ENCODE data around the gene ARHGAP21. TPM values are rescaled to one million over a fixed set of nuclear protein-coding genes. Genes with fewer than 3 reads are reported as not detected.

The ARHGAP21 gene
- total RNA-seq, 4 donors from 2014 or later: 15.3 to 59.1 (median 37.1) TPM

DNA sequence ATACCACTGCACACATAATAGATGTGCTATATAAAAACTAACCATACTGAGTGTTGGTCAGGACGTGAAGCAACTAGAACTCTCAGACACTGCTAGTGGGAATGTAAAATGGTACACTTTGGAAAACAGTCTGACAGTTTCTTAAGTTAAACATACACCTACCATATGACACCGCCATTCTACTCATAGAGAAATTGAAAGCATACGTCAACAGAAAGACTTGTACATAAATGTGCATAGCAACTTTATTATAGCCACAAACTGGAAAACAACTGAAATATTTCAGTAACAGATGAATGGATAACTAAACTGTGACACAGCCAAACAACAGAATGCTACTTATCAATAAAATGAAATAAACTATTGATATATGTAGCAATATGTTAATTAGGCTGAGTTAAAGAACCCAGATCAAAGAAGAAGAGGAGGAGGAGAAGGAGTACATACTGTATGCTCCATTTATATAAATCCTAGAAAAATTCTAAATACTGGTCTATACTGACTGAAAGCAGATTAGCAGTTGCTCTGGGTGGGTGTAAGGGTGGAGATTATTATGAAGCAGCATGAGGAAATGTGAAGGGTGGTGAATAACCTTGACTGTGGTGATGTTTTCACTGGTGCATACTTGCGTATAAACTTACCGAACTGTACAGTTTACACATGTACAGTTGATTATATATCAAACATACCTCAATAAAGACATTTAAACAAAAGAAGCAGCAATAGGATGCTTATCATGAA is 48.6 kb downstream of the ARHGAP21 start:
- Histone ChIP-seq H3K27ac (no peak overlapping the region), H3K36me3 (no peaks in the 10 kb centered on the region), H3K27me3 (no peaks in the 10 kb centered on the region), H3K9me3 (no peaks in the 10 kb centered on the region), H3K4me3 (no peak overlapping the region), H3K4me1 (peaks cover 0 to under 1% (median under 1%) of the 10 kb centered on the region in 3 donors)
- TF ChIP-seq, protein P1, sequence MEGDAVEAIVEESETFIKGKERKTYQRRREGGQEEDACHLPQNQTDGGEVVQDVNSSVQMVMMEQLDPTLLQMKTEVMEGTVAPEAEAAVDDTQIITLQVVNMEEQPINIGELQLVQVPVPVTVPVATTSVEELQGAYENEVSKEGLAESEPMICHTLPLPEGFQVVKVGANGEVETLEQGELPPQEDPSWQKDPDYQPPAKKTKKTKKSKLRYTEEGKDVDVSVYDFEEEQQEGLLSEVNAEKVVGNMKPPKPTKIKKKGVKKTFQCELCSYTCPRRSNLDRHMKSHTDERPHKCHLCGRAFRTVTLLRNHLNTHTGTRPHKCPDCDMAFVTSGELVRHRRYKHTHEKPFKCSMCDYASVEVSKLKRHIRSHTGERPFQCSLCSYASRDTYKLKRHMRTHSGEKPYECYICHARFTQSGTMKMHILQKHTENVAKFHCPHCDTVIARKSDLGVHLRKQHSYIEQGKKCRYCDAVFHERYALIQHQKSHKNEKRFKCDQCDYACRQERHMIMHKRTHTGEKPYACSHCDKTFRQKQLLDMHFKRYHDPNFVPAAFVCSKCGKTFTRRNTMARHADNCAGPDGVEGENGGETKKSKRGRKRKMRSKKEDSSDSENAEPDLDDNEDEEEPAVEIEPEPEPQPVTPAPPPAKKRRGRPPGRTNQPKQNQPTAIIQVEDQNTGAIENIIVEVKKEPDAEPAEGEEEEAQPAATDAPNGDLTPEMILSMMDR (IDR thresholded peaks at IDR 0.05): no peak
- TF ChIP-seq POLR2A (IDR thresholded peaks at IDR 0.05): no peak
- DNase-seq: no peak
- intact Hi-C loops (cut with DNase I): no loop called here
- WGBS, 2 donors: 89 to 92% methylated on average over 5 of the region's 5 CpGs

DNA sequence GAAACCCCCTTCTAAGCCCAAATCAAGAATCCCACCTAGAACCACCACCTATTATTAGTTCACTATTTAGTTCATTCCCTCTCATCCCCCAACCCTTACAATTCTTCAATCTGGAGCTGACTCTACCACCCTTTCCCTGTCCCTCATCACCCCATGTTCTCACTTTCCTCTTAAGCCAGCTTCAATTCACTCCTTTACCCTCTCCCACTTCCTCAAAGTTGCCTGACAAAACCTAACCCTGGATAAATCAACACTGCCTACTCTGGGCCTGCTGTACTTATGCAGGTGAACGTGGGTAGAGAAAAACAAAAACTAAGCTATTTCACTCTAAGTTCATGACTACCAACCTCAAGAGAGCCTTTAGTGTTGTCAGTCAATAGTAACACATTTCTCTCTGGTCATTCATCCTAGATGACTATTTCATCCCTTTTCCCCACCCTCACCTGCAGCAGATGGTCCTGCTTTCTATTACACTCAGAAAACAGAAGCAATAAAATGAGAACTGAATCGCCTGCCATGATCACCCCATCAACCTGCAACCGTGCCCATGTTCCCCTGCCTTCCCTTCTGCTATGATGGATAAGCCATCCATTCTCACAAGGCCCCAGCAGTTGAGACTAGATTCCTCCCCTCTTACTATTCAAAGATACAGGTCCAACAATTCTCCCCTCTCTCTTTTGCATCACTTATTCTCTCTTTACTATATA is 52.6 kb downstream of the ARHGAP21 start:
- Histone ChIP-seq H3K27ac (no peak overlapping the region), H3K9me3 (no peaks in the 10 kb centered on the region), H3K4me1 (peaks cover 0 to 5% (median 0%) of the 10 kb centered on the region in 3 donors), H3K27me3 (no peaks in the 10 kb centered on the region), H3K4me3 (no peak overlapping the region), H3K36me3 (peaks cover 0 to 9% (median 0%) of the 10 kb centered on the region in 3 donors)
- WGBS, 2 donors: 76 to 93% methylated on average over 3 of the region's 3 CpGs
- intact Hi-C loops (cut with DNase I): no loop called here
- TF ChIP-seq, protein P1 (IDR thresholded peaks at IDR 0.05): no peak
- no peak for TF ChIP-seq POLR2A (IDR thresholded peaks at IDR 0.05)
- DNase-seq: no peak

- H3K4me1 ChIP-seq: peaks cover 0 to 5% (median 0%) of the 10 kb centered on the region in 3 donors
- no peak for TF ChIP-seq POLR2A (IDR thresholded peaks at IDR 0.05)
- TF ChIP-seq, protein P1 (IDR thresholded peaks at IDR 0.05): no peak
- 91 to 97% methylated on average over 6 of the region's 6 CpGs for WGBS, 2 donors
- intact Hi-C loops (cut with DNase I): no loop called here
- no peaks in the 10 kb centered on the region for H3K9me3 ChIP-seq
- H3K4me3 ChIP-seq: no peak overlapping the region
- no peaks in the 10 kb centered on the region for H3K27me3 ChIP-seq
- no peak for DNase-seq
- peaks cover 0 to 9% (median 0%) of the 10 kb centered on the region in 3 donors for H3K36me3 ChIP-seq
- H3K27ac ChIP-seq: no peak overlapping the region
Measured at GRCh38 chr10:24669285-24669852, 54.3 kb downstream of the ARHGAP21 start.

DNA sequence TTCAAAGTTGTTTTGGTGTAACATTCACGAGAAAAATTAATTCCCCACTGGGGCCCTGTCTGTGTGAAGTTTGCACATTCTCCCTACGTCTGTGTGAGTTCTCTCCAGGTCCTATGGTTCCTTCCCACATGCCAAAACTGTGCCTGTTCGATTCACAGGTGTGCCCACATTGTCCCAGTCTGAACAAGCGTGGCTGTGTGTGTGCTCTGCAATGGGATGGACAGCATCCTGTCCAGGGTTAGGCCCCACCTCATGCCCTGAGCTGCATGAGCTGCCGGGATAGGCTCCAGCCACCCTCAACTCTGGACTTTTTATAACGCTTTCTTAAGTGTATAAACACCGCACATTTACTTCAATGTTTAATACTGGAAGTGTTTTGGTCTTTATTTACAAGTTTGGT is 55.4 kb downstream of the ARHGAP21 start:
- peaks cover 0 to 19% (median 0%) of the 10 kb centered on the region in 3 donors for H3K36me3 ChIP-seq
- intact Hi-C loops (cut with DNase I): no loop called here
- no peaks in the 10 kb centered on the region for H3K9me3 ChIP-seq
- 85 to 95% methylated on average over 6 to 7 of the region's 7 CpGs for WGBS, 2 donors
- H3K4me1 ChIP-seq: peaks cover 0 to 5% (median 0%) of the 10 kb centered on the region in 3 donors
- no peak overlapping the region for H3K27ac ChIP-seq
- no peak for DNase-seq
- H3K27me3 ChIP-seq: no peaks in the 10 kb centered on the region
- no peak for TF ChIP-seq POLR2A (IDR thresholded peaks at IDR 0.05)
- TF ChIP-seq, protein P1 (IDR thresholded peaks at IDR 0.05): no peak
- no peak overlapping the region for H3K4me3 ChIP-seq

GRCh38 chr10:24664991-24665390 is 58.7 kb downstream of the ARHGAP21 start:
- no peaks in the 10 kb centered on the region for H3K27me3 ChIP-seq
- H3K4me1 ChIP-seq: peaks cover 0 to 3% (median 0%) of the 10 kb centered on the region in 3 donors
- DNase-seq: no peak
- H3K27ac ChIP-seq: no peak overlapping the region
- 84 to 100% methylated on average over 1 of the region's 1 CpG for WGBS, 2 donors
- H3K36me3 ChIP-seq: peaks cover 0 to 19% (median 0%) of the 10 kb centered on the region in 3 donors
- TF ChIP-seq, protein P1 (IDR thresholded peaks at IDR 0.05): no peak
- no peak for TF ChIP-seq POLR2A (IDR thresholded peaks at IDR 0.05)
- intact Hi-C loops (cut with DNase I): no loop called here
- no peak overlapping the region for H3K4me3 ChIP-seq
- no peaks in the 10 kb centered on the region for H3K9me3 ChIP-seq

Measured in esophagus squamous epithelium (tissue), 5 donors.